ENCODE results near the gene ANXA6. TPM values are rescaled to one million over a fixed set of nuclear protein-coding genes. Genes with fewer than 3 reads are reported as not detected.

The ANXA6 gene
- total and polyA plus RNA-seq, 8 donors: 28.4 to 240 (median 88.2) TPM

GRCh38 chr5:151196556-151197290 is 39.1 kb upstream of the ANXA6 start:
- peaks cover 0 to 17% (median 0%) of the 10 kb centered on the region in 4 donors for H3K4me1 ChIP-seq
- TF ChIP-seq, protein P1, sequence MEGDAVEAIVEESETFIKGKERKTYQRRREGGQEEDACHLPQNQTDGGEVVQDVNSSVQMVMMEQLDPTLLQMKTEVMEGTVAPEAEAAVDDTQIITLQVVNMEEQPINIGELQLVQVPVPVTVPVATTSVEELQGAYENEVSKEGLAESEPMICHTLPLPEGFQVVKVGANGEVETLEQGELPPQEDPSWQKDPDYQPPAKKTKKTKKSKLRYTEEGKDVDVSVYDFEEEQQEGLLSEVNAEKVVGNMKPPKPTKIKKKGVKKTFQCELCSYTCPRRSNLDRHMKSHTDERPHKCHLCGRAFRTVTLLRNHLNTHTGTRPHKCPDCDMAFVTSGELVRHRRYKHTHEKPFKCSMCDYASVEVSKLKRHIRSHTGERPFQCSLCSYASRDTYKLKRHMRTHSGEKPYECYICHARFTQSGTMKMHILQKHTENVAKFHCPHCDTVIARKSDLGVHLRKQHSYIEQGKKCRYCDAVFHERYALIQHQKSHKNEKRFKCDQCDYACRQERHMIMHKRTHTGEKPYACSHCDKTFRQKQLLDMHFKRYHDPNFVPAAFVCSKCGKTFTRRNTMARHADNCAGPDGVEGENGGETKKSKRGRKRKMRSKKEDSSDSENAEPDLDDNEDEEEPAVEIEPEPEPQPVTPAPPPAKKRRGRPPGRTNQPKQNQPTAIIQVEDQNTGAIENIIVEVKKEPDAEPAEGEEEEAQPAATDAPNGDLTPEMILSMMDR (IDR thresholded peaks at IDR 0.05): no peak
- no peak for TF ChIP-seq EP300 (IDR thresholded peaks at IDR 0.05)
- no peak for TF ChIP-seq POLR2AphosphoS5 (IDR thresholded peaks at IDR 0.05)
- TF ChIP-seq POLR2A (IDR thresholded peaks at IDR 0.05): no peak
- H3K27me3 ChIP-seq: no peaks in the 10 kb centered on the region
- intact Hi-C loops (cut with DNase I; ENCODE audit: low total_unique reads): no loop called here
- peaks cover 12 to 60% (median 43%) of the 10 kb centered on the region in 4 donors for H3K36me3 ChIP-seq
- H3K4me3 ChIP-seq: no peak overlapping the region
- no peak for DNase-seq
- peak overlapping the region in 2 of 5 donors; percentile 35 to 46 for H3K27ac ChIP-seq
- 73 to 84% (median 81%) methylated on average over 5 of the region's 5 CpGs for WGBS, 5 donors
- H3K9me3 ChIP-seq: peaks cover 0 to 8% (median 2%) of the 10 kb centered on the region in 4 donors

DNA sequence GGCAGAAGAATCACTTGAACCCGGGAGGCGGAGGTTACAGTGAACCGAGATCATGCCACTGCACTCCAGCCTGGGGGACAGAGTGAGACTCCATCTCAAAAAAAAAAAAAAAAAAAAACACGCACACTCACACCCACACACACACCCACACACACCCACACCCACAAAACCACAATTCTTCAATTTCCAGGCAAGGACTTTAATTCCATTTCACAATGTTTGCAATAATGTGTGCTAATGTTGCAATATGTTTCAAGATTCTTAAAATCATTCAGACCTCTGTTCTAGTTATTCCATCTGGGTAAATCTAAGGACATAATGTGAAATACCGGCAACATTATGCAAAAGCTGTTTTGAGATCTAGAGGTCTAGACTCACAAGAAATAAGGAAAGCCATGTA is 38.0 kb upstream of the ANXA6 start:
- H3K27me3 ChIP-seq: no peaks in the 10 kb centered on the region
- TF ChIP-seq POLR2A (IDR thresholded peaks at IDR 0.05): no peak
- TF ChIP-seq POLR2AphosphoS5 (IDR thresholded peaks at IDR 0.05): peak in 1 of 3 donors; percentile 17
- peaks cover 6 to 49% (median 32%) of the 10 kb centered on the region in 4 donors for H3K36me3 ChIP-seq
- intact Hi-C loops (cut with DNase I; ENCODE audit: low total_unique reads): no loop called here
- peak overlapping the region in 1 of 5 donors; percentile 46 for H3K27ac ChIP-seq
- 77 to 94% (median 82%) methylated on average over 4 to 5 of the region's 5 CpGs for WGBS, 5 donors
- no peak for DNase-seq
- no peak overlapping the region for H3K4me3 ChIP-seq
- peaks cover 0 to 8% (median 2%) of the 10 kb centered on the region in 4 donors for H3K9me3 ChIP-seq
- peaks cover 0 to 17% (median 0%) of the 10 kb centered on the region in 4 donors for H3K4me1 ChIP-seq

- Histone ChIP-seq H3K36me3 (peaks cover 4 to 46% (median 11%) of the 10 kb centered on the region in 4 donors), H3K9me3 (peaks cover 0 to 8% (median 2%) of the 10 kb centered on the region in 4 donors), H3K4me1 (peaks cover 0 to 17% (median 0%) of the 10 kb centered on the region in 4 donors), H3K4me3 (no peak overlapping the region), H3K27me3 (no peaks in the 10 kb centered on the region), H3K27ac (no peak overlapping the region)
- TF ChIP-seq EP300 (IDR thresholded peaks at IDR 0.05) (no peak), POLR2A (IDR thresholded peaks at IDR 0.05) (no peak), POLR2AphosphoS5 (IDR thresholded peaks at IDR 0.05) (no peak)
- TF ChIP-seq, protein P1 (IDR thresholded peaks at IDR 0.05): no peak
- intact Hi-C loops (cut with DNase I; ENCODE audit: low total_unique reads): no loop called here
- no peak for DNase-seq
Measured at GRCh38 chr5:151192626-151193025, 35.0 kb upstream of the ANXA6 start.

DNA sequence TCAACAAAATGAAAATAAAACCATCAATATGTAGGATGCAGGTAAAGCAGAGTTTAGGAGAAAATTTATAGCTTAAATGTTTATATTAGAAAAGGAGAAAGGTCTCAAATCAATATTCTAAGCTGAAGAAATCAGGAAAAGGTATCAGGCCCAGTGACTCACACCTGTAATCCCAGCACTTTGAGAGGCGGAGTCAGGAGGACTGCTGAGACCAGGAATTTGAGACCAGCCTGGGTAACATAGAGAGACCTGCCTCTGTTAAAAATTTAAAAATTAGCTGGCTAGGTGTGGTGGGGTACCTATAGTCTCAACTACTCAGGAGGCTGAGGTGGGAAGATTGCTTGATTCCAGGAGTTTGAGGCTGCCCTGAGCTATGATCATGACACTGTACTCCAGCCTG is 34.1 kb upstream of the ANXA6 start:
- Histone ChIP-seq H3K4me1 (peaks cover 0 to 13% (median 0%) of the 10 kb centered on the region in 4 donors), H3K36me3 (peaks cover 4 to 44% (median 14%) of the 10 kb centered on the region in 4 donors), H3K9me3 (peaks cover 0 to 8% (median 2%) of the 10 kb centered on the region in 4 donors), H3K27me3 (no peaks in the 10 kb centered on the region), H3K4me3 (no peak overlapping the region), H3K27ac (no peak overlapping the region)
- no peak for DNase-seq
- TF ChIP-seq, protein P1 (IDR thresholded peaks at IDR 0.05): no peak
- TF ChIP-seq POLR2AphosphoS5 (IDR thresholded peaks at IDR 0.05): no peak
- no peak for TF ChIP-seq EP300 (IDR thresholded peaks at IDR 0.05)
- no peak for TF ChIP-seq POLR2A (IDR thresholded peaks at IDR 0.05)
- WGBS, 5 donors: 92 to 97% (median 94%) methylated on average over 1 of the region's 1 CpG
- intact Hi-C loops (cut with DNase I; ENCODE audit: low total_unique reads): no loop called here

DNA sequence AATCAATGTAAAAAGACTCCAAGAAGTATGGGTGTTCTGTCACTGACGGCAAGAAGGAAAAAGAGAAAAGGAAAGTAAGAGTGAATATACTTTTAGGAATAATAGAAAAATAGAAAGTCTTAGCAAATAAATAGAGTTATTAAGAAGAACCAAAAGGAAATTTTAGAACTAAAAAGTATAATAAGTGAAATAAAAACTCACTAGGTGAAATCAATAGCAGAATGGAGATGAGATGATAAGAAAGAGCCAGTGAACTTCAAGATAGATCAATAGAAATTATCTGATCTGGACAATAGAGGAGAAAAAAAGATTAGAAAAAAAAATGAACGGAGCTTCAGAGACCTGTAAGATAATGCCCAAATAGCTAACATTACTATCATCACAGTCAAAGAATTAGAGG is 31.6 kb upstream of the ANXA6 start:
- H3K9me3 ChIP-seq: peaks cover 0 to 8% (median 2%) of the 10 kb centered on the region in 4 donors
- intact Hi-C loops (cut with DNase I; ENCODE audit: low total_unique reads): no loop called here
- peaks cover 4 to 62% (median 32%) of the 10 kb centered on the region in 4 donors for H3K36me3 ChIP-seq
- H3K4me3 ChIP-seq: no peak overlapping the region
- H3K27me3 ChIP-seq: no peaks in the 10 kb centered on the region
- H3K4me1 ChIP-seq: no peaks in the 10 kb centered on the region
- WGBS, 5 donors: 77 to 88% (median 82%) methylated on average over 2 of the region's 2 CpGs
- DNase-seq: no peak
- TF ChIP-seq, protein P1 (IDR thresholded peaks at IDR 0.05): no peak
- TF ChIP-seq POLR2A (IDR thresholded peaks at IDR 0.05) (no peak), POLR2AphosphoS5 (IDR thresholded peaks at IDR 0.05) (no peak), EP300 (IDR thresholded peaks at IDR 0.05) (no peak)
- H3K27ac ChIP-seq: no peak overlapping the region

All from stomach (tissue), 9 donors.